ENCODE results near the gene RSPRY1.

Gene RSPRY1

GRCh38 chr16:57167953-57168352 is 18.2 kb upstream of the RSPRY1 start:
- Histone ChIP-seq H3K4me3 (ENCODE audit: low read length in 2 of 2) (no peak overlapping the region), H3K27ac (ENCODE audit: low read length) (no peak overlapping the region), H3K36me3 (ENCODE audit: control insufficient read depth in 2 of 2, insufficient read depth in 2 of 2, low read length in 2 of 2) (peaks cover 57 to 62% of the 10 kb centered on the region in 2 donors), H3K9me3 (ENCODE audit: control insufficient read depth in 2 of 2, low read length in 2 of 2) (no peaks in the 10 kb centered on the region), H3K4me1 (ENCODE audit: control insufficient read depth, insufficient read depth, low read length) (no peaks in the 10 kb centered on the region), H3K27me3 (ENCODE audit: control insufficient read depth in 1 of 2, insufficient read depth in 2 of 2, low read length in 2 of 2) (no peaks in the 10 kb centered on the region), H3K9ac (ENCODE audit: low read length in 2 of 2) (no peak overlapping the region)

DNA sequence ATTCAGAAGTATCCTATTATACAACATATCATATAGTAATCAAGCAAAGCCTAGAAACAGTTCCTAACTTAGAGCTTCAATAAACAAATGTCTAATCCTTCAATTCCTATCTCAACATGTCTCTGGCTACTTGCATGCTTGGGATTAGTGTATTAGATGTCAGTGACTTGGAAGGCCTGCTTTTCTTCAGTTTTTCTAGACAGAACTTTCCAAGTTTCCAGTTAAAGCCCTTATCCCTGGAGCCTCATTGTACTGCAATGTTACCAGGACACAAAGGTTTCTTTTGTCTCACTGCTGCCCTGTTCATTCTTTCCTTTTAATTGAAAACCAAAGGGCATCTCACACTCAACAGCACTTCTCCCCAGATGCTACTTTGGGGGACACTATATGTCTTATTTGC is 16.8 kb upstream of the RSPRY1 start:
- no peaks in the 10 kb centered on the region for H3K4me1 ChIP-seq (ENCODE audit: control insufficient read depth, insufficient read depth, low read length)
- H3K9ac ChIP-seq (ENCODE audit: low read length in 2 of 2), result no peak overlapping the region
- peaks cover 48 to 53% of the 10 kb centered on the region in 2 donors for H3K36me3 ChIP-seq (ENCODE audit: control insufficient read depth in 2 of 2, insufficient read depth in 2 of 2, low read length in 2 of 2)
- no peaks in the 10 kb centered on the region for H3K27me3 ChIP-seq (ENCODE audit: control insufficient read depth in 1 of 2, insufficient read depth in 2 of 2, low read length in 2 of 2)
- H3K4me3 ChIP-seq (ENCODE audit: low read length in 2 of 2), result no peak overlapping the region
- no peaks in the 10 kb centered on the region for H3K9me3 ChIP-seq (ENCODE audit: control insufficient read depth in 2 of 2, low read length in 2 of 2)
- H3K27ac ChIP-seq (ENCODE audit: low read length), result no peak overlapping the region

- H3K27me3 ChIP-seq (ENCODE audit: control insufficient read depth in 1 of 2, insufficient read depth in 2 of 2, low read length in 2 of 2), result no peaks in the 10 kb centered on the region
- H3K36me3 ChIP-seq (ENCODE audit: control insufficient read depth in 2 of 2, insufficient read depth in 2 of 2, low read length in 2 of 2), result peaks cover 28 to 31% of the 10 kb centered on the region in 2 donors
- no peaks in the 10 kb centered on the region for H3K9me3 ChIP-seq (ENCODE audit: control insufficient read depth in 2 of 2, low read length in 2 of 2)
- H3K27ac ChIP-seq (ENCODE audit: low read length), result no peak overlapping the region
- H3K4me3 ChIP-seq (ENCODE audit: low read length in 2 of 2), result no peak overlapping the region
- H3K9ac ChIP-seq (ENCODE audit: low read length in 2 of 2), result no peak overlapping the region
- no peaks in the 10 kb centered on the region for H3K4me1 ChIP-seq (ENCODE audit: control insufficient read depth, insufficient read depth, low read length)
Observed at GRCh38 chr16:57172721-57173290, 13.3 kb upstream of the RSPRY1 start.

GRCh38 chr16:57175896-57176295 is 10.2 kb upstream of the RSPRY1 start:
- H3K36me3 ChIP-seq (ENCODE audit: control insufficient read depth in 2 of 2, insufficient read depth in 2 of 2, low read length in 2 of 2), result peaks cover 19 to 23% of the 10 kb centered on the region in 2 donors
- no peaks in the 10 kb centered on the region for H3K4me1 ChIP-seq (ENCODE audit: control insufficient read depth, insufficient read depth, low read length)
- H3K9me3 ChIP-seq (ENCODE audit: control insufficient read depth in 2 of 2, low read length in 2 of 2), result no peaks in the 10 kb centered on the region
- no peaks in the 10 kb centered on the region for H3K27me3 ChIP-seq (ENCODE audit: control insufficient read depth in 1 of 2, insufficient read depth in 2 of 2, low read length in 2 of 2)
- H3K27ac ChIP-seq (ENCODE audit: low read length), result no peak overlapping the region
- no peak overlapping the region for H3K9ac ChIP-seq (ENCODE audit: low read length in 2 of 2)
- H3K4me3 ChIP-seq (ENCODE audit: low read length in 2 of 2), result no peak overlapping the region

DNA sequence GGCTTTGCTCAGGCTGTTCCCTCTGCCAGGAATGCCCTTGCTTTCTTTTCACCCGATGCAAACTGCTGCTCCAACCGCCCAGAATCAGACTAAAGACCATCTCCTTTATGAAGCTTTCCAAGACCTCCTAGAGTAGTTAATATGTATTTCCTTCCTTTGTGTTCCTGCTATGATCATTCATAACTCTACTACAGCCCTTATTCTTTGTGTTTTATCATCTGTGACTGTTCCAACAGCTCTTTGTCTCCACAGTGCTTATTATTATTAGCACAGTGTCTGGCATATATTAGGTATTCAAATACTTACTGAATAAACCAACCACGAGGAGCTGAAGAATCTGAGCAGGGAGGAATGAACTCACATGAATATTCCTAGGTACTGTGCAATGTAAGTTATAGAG is 7.9 kb upstream of the RSPRY1 start:
- no peaks in the 10 kb centered on the region for H3K4me1 ChIP-seq (ENCODE audit: control insufficient read depth, insufficient read depth, low read length)
- H3K4me3 ChIP-seq (ENCODE audit: low read length in 2 of 2), result no peak overlapping the region
- peaks cover under 1% of the 10 kb centered on the region in 2 donors for H3K36me3 ChIP-seq (ENCODE audit: control insufficient read depth in 2 of 2, insufficient read depth in 2 of 2, low read length in 2 of 2)
- H3K9me3 ChIP-seq (ENCODE audit: control insufficient read depth in 2 of 2, low read length in 2 of 2), result no peaks in the 10 kb centered on the region
- no peaks in the 10 kb centered on the region for H3K27me3 ChIP-seq (ENCODE audit: control insufficient read depth in 1 of 2, insufficient read depth in 2 of 2, low read length in 2 of 2)
- H3K27ac ChIP-seq (ENCODE audit: low read length), result no peak overlapping the region
- H3K9ac ChIP-seq (ENCODE audit: low read length in 2 of 2), result no peak overlapping the region

DNA sequence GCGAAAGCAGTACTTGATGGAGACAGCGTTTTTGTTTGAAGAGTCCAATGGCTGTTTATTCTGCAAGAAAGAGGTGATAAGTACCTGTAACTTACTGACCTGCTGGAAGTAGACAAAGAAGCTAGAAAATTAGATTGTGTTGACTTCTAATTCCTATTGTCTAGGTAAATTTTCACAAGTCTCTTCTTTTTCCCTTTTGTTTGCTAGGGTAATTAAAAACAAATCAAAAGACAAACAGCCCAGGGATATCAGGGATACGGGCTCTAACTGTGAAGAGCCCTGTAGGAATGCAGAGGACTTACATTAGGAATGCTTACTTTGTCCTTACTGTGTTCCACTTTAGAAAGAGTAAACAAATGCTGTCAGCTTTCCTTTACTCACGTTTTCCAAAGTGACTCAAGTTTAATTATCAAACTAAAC is 7.3 kb upstream of the RSPRY1 start:
- no peak overlapping the region for H3K4me3 ChIP-seq (ENCODE audit: low read length in 2 of 2)
- H3K36me3 ChIP-seq (ENCODE audit: control insufficient read depth in 2 of 2, insufficient read depth in 2 of 2, low read length in 2 of 2), result no peaks in the 10 kb centered on the region
- no peaks in the 10 kb centered on the region for H3K9me3 ChIP-seq (ENCODE audit: control insufficient read depth in 2 of 2, low read length in 2 of 2)
- H3K9ac ChIP-seq (ENCODE audit: low read length in 2 of 2), result no peak overlapping the region
- no peaks in the 10 kb centered on the region for H3K4me1 ChIP-seq (ENCODE audit: control insufficient read depth, insufficient read depth, low read length)
- no peaks in the 10 kb centered on the region for H3K27me3 ChIP-seq (ENCODE audit: control insufficient read depth in 1 of 2, insufficient read depth in 2 of 2, low read length in 2 of 2)
- H3K27ac ChIP-seq (ENCODE audit: low read length), result no peak overlapping the region

- H3K4me1 ChIP-seq (ENCODE audit: control insufficient read depth, insufficient read depth, low read length), result no peaks in the 10 kb centered on the region
- no peaks in the 10 kb centered on the region for H3K36me3 ChIP-seq (ENCODE audit: control insufficient read depth in 2 of 2, insufficient read depth in 2 of 2, low read length in 2 of 2)
- H3K27me3 ChIP-seq (ENCODE audit: control insufficient read depth in 1 of 2, insufficient read depth in 2 of 2, low read length in 2 of 2), result no peaks in the 10 kb centered on the region
- H3K4me3 ChIP-seq (ENCODE audit: low read length in 2 of 2), result no peak overlapping the region
- no peaks in the 10 kb centered on the region for H3K9me3 ChIP-seq (ENCODE audit: control insufficient read depth in 2 of 2, low read length in 2 of 2)
- H3K27ac ChIP-seq (ENCODE audit: low read length), result no peak overlapping the region
- H3K9ac ChIP-seq (ENCODE audit: low read length in 2 of 2), result no peak overlapping the region
Observed at GRCh38 chr16:57179215-57179828, 6.8 kb upstream of the RSPRY1 start.

GRCh38 chr16:57184113-57184512 is 2.0 kb upstream of the RSPRY1 start:
- Histone ChIP-seq H3K36me3 (ENCODE audit: control insufficient read depth in 2 of 2, insufficient read depth in 2 of 2, low read length in 2 of 2) (no peaks in the 10 kb centered on the region), H3K9ac (ENCODE audit: low read length in 2 of 2) (no peak overlapping the region), H3K9me3 (ENCODE audit: control insufficient read depth in 2 of 2, low read length in 2 of 2) (no peaks in the 10 kb centered on the region), H3K4me1 (ENCODE audit: control insufficient read depth, insufficient read depth, low read length) (peaks cover 26% of the 10 kb centered on the region), H3K27me3 (ENCODE audit: control insufficient read depth in 1 of 2, insufficient read depth in 2 of 2, low read length in 2 of 2) (no peaks in the 10 kb centered on the region), H3K27ac (ENCODE audit: low read length) (no peak overlapping the region), H3K4me3 (ENCODE audit: low read length in 2 of 2) (no peak overlapping the region)

DNA sequence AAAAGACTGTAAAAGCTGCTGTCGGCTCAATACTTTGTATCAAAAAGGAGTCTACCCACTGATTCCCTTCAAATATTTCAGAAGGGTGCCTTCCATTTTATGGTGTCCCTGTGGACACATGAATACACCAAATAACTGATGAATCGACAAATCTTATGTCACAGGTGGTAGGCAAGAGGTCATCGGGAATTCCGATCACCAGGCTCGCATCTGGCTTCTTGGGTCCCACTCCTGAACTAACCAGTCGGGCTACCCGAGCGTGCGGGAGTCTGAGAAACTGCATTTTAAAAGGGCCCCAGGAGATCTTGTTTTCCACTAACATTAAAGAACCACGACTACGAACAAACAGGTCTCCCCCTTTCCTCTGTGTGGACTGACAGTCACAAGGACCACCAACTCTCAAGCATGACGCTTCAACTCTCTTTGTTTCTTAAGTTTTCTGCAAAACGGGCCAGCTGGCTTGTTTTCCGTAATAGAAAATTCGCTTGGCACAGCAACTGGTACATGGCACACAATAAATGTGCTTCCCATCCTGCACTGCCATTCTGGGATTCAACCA is 1.2 kb upstream of the RSPRY1 start:
- Histone ChIP-seq H3K4me3 (ENCODE audit: low read length in 2 of 2) (peak overlapping the region; percentile 84 to 96), H3K36me3 (ENCODE audit: control insufficient read depth in 2 of 2, insufficient read depth in 2 of 2, low read length in 2 of 2) (no peaks in the 10 kb centered on the region), H3K9ac (ENCODE audit: low read length in 2 of 2) (peak overlapping the region; percentile 95), H3K4me1 (ENCODE audit: control insufficient read depth, insufficient read depth, low read length) (peaks cover 26% of the 10 kb centered on the region), H3K27me3 (ENCODE audit: control insufficient read depth in 1 of 2, insufficient read depth in 2 of 2, low read length in 2 of 2) (no peaks in the 10 kb centered on the region), H3K27ac (ENCODE audit: low read length) (peak overlapping the region; percentile 94), H3K9me3 (ENCODE audit: control insufficient read depth in 2 of 2, low read length in 2 of 2) (no peaks in the 10 kb centered on the region)

DNA sequence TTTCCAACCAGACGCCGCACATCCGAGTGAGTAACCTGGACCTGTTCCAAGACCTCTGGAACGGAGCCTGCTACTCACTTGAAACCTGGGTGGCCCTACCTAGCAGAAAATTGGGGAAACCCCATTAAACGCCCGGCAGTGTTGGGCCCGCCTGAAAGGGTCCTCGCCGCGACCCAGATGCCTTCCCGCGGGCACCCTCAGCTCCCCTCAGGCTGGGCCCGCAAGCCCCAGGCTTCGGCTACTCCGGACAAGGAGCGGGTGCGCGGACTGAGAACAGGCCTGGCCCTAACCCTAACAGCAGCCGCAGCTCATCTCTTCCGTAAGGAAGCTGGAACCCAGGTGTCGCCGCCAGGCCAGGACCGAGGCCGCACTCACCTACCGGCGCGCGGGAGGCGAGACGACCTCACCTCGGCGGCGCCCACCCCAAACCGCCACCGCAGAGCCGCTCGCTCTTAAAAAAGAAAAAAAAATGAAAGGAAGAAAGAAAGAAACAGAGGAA is 634 bp upstream of the RSPRY1 start:
- no peaks in the 10 kb centered on the region for H3K9me3 ChIP-seq (ENCODE audit: control insufficient read depth in 2 of 2, low read length in 2 of 2)
- peak overlapping the region; percentile 94 for H3K27ac ChIP-seq (ENCODE audit: low read length)
- H3K4me3 ChIP-seq (ENCODE audit: low read length in 2 of 2), result peak overlapping the region; percentile 84 to 96
- H3K27me3 ChIP-seq (ENCODE audit: control insufficient read depth in 1 of 2, insufficient read depth in 2 of 2, low read length in 2 of 2), result no peaks in the 10 kb centered on the region
- peaks cover 26% of the 10 kb centered on the region for H3K4me1 ChIP-seq (ENCODE audit: control insufficient read depth, insufficient read depth, low read length)
- no peaks in the 10 kb centered on the region for H3K36me3 ChIP-seq (ENCODE audit: control insufficient read depth in 2 of 2, insufficient read depth in 2 of 2, low read length in 2 of 2)
- peak overlapping the region; percentile 95 for H3K9ac ChIP-seq (ENCODE audit: low read length in 2 of 2)
